CD4-positive, alpha-beta T cell treated with Interleukin-17A for 1 hour (primary cell): Measurements from ENCODE around the gene PSMF1.

Experiments
- DNase-seq: peaks from one replicate; pipeline ENCODE4 v3.0.0-alpha.2; 2020

Gene PSMF1

GRCh38 chr20:1118336-1119127, at the start of gene PSMF1:
TSS of gene PSMF1 (plus strand) at chr20:1118602. CDS start at chr20:1118774, 172 bp downstream.
- DNase-seq: peak; percentile 96

- DNase-seq: no peak
These were observed 46.1 kb upstream of the PSMF1 start for GRCh38 chr20:1072258-1072657.

GRCh38 chr20:1075616-1076015, 42.8 kb upstream of the PSMF1 start:
- no peak for DNase-seq

GRCh38 chr20:1081891-1082290, 36.5 kb upstream of the PSMF1 start:
- DNase-seq: no peak

- DNase-seq: no peak
These were observed 34.8 kb upstream of the PSMF1 start for GRCh38 chr20:1083431-1084080.

GRCh38 chr20:1085492-1086276, 32.7 kb upstream of the PSMF1 start:
- no peak for DNase-seq

GRCh38 chr20:1086277-1087213, 31.9 kb upstream of the PSMF1 start:
- no peak for DNase-seq

- DNase-seq: no peak
These were observed 31.0 kb upstream of the PSMF1 start for GRCh38 chr20:1087311-1087905.

- DNase-seq: no peak
These were observed 23.7 kb upstream of the PSMF1 start for GRCh38 chr20:1094751-1095150.

- no peak for DNase-seq
These were observed 16.9 kb upstream of the PSMF1 start for GRCh38 chr20:1101533-1101932.

GRCh38 chr20:1102016-1102415, 16.4 kb upstream of the PSMF1 start:
- DNase-seq: no peak

- DNase-seq: no peak
These were observed 14.7 kb upstream of the PSMF1 start for GRCh38 chr20:1103751-1104150.

- DNase-seq: no peak
These were observed 12.7 kb upstream of the PSMF1 start for GRCh38 chr20:1105599-1106194.

GRCh38 chr20:1107176-1107575, 11.2 kb upstream of the PSMF1 start:
- DNase-seq: no peak

GRCh38 chr20:1108437-1108920, 9.9 kb upstream of the PSMF1 start:
- DNase-seq: peak; percentile 61

- DNase-seq: no peak
These were observed 5.5 kb upstream of the PSMF1 start for GRCh38 chr20:1112908-1113307.

GRCh38 chr20:1118004-1118335, 432 bp upstream of the PSMF1 start:
- DNase-seq: no peak

GRCh38 chr20:1119128-1119505, 715 bp downstream of the PSMF1 start:
- no peak for DNase-seq

GRCh38 chr20:1119524-1119923, 1.1 kb downstream of the PSMF1 start:
- DNase-seq: no peak

- DNase-seq: no peak
These were observed 3.0 kb downstream of the PSMF1 start for GRCh38 chr20:1121429-1121828.
